NCI-H2171 treated with DMSO at 0.1 percent for 48 hours (cell line): ENCODE measurements around the gene EFNA4.

Experiments used
- DNase-seq: peaks from one replicate; lab custom pipeline; 2025; lab: John Stamatoyannopoulos, UW

The EFNA4 gene

DNA sequence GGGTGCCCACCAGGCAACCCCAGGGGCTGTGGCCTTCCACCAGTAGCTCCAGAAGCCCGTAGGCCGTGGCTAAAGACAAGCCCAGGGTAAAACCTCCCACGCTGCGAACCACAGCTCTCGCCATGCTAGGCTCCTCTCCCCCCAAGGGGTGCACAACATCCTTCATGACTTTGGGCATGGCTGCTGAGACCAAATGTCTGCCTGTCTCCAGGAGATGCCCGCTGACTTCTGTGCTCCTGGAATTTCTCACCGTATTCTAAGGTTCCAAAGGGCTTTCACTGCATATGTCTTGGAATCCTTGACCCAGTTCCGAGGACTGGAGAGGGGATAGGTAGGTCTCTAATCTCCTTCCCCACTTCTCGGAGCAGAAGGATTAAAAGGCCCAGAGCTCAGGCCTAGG is 30.0 kb upstream of the EFNA4 start, which contains the start of the genes DCST1 and DCST2:
Gene DCST1, plus strand, starts transcription at position 301 of the 400 bp plus-strand sequence. CDS start 213 bp downstream, outside the sequence.
Gene DCST2, minus strand, starts transcription at position 258 of the 400 bp plus-strand sequence. Its CDS starts 80 bp downstream, at position 178.
- DNase-seq: no peak

DNA sequence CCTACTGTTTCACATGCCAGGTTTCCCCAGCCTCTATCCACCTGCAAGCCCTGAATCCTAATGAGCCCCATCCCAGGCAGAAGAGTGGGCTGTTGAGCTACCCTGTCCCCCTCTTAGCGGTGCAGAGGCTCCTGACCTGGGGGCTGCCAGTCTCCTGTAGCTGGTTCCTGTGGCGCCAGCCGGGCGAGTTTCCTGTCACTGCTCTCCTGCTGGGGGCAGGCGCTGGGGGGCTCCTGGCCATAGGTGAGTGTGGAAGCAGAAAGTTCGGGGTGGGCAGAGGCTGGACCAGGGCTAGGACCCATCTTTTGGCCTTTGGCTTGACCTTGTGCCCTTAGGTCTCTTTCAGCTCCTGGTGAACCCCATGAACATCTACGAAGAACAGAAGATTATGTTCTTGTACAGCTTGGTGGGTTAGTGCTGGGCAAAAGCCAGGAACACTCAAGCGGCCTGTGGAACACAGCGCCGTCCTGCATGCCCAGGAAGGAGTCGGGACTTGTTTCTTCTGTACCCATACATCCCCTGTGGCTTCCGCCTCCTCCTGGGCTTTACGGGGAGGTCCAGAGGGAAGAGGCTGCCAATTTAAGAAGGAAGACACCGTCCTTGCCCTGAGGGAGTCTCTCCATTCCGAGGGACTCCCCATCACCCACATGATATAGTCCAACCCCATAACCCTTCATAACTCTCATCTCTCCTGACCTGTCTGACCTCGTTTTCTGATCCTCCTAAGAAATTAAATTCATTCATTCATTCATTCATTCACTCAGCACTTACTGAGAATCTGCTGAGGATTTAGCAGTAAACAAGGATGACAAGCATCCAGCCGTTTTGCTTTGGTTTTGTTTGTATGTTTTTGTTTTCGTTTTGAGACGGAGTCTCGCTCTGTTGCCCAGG is 29.0 kb upstream of the EFNA4 start:
- DNase-seq: no peak

DNA sequence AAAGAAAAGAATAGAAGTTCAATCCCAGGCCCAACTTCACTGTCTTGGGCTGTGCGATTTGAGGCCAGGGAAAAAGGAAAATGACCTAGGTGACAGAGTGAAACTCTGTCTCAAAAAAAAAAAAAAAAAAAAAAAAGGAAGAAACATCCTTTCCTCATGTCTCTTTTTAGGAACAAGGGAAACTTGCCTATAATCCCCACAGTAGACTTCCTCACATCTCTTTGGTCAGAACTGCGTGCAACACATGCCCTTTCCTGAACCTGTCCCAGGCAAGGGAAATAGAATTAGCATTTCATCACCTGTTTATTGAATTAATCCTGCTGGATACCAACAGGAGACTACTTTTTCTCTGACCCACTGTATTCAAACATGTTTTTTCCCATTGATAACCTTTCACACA is 27.6 kb upstream of the EFNA4 start:
- no peak for DNase-seq

DNA sequence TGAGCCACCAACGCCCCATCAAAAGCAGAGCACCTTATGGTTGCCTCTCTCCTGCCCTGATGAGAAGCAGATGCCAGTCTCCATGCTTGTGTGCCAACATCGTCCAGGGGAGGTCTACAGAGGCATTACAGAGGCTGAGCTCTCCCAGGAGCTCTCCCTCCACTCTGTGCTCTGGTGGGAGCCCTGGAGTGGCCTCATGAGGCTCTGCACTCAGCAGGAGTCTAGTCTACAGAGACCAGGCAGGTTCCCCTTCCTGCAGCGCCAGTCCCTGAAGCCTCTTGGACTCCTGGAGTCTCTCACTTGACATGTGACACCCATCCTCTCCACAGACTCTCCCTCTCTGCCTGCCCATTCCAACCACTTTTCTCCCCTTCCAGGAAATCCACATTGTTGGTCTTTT is 26.5 kb upstream of the EFNA4 start:
- no peak for DNase-seq

DNA sequence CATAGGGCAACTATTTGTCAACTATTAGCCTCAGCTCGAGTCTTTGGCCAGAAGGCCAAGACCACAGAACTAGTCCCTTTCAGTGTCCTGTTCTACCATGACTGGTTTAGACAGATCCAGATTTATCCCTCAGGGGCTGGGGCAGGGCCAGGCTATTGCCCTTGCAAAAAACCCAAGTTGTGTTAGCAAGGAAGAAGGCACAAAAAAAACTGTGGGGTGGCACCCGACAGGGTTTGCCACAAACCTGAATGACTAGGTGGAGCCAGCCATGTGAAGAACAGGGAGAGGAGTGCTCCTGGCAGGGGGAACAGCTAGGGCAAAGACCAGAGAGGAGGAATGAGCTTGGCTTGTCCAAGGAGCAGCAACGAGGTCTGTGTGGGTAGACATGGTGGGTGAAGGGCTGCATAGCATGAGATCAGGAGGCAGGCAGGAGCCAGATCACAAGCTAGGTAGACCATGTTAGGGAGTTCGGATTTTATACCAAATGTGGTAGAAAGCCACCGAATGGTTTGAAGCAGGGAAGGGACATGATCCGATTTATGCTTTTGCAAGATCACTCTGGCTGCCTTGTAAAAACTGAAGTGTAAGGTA is 25.6 kb upstream of the EFNA4 start:
- no peak for DNase-seq

DNA sequence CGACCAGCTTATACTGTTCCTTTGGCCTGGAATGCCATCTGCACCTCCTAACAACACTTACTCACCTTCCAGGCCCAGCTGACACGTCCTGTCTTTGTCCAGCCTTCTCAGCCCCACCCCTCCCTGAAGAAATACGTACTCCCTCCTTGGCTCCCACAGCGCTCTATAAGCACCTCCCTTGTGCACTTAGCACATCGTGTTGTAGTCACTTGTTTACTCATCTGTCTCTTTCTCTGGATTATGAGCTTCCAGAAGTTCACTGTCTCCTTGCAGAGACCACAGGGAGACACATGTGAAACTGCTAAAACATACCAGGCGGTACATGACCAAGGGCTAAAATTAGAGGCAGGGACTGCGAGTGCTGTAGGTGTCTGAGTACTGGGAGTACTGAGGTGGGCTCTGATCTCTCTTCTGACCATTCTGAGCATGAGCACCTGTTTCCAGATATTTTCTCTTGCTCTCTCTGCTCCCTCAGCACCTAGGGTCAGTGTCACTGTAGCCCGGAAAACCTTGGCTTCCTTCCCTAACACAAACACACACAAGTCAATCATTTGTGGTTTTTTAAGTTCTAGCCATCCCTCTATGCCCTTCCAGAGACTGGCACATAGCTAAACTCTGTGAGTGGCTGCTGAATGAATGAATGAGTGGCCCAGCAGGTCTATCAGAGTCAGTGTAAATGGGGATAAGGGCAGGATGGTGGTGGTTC is 24.8 kb upstream of the EFNA4 start:
- no peak for DNase-seq

DNA sequence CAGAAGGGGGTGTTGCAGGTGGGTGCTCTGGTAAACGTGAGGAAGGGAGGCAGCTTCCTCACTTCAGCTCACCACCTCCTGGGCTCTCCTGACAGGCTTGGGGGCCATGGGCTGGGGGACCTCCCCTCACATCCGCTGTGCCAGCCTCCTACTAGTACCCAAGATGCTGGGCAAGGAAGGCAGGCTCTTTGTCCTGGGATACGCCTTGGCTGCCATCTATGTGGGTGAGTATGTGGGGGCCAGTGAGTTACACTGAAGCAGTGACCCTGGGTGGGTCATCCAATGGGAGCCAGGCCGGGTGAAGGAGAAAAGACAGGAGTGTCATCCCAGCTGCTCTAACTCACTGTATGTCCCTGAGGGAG is 24.3 kb upstream of the EFNA4 start:
- DNase-seq: no peak

DNA sequence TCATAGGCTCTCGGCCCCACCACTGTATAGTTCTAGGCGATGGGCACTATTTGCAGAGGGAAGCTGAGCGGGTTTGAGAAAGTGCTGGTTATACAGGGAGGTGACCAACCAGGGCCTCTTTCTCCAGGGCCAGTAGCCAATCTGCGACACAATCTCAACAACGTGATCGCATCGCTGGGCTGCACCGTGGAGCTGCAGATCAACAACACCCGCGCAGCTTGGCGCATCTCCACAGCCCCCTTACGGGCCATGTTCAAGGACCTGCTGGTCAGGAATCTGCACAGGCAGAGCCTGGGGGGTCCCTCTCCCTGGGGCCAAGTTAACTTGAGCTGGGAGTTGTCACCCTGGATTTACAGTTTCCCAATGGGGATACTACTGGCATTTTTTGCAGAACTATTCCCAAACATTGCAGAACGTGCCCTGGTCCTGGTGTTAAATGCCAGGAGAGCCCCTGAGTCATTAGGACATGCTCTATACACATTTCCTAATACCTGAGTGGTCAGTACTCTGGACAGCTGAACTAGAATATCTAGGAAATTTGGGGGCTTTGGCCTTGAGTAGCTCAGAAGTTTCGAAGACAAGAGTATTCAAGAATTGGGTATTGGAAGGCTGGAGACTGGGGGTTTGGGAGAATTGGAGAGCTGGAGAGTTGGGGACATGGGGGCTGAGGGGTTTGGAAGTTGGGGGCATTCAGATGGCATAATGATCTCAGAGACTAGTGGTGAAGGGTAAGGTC is 23.0 kb upstream of the EFNA4 start:
- DNase-seq: no peak

DNA sequence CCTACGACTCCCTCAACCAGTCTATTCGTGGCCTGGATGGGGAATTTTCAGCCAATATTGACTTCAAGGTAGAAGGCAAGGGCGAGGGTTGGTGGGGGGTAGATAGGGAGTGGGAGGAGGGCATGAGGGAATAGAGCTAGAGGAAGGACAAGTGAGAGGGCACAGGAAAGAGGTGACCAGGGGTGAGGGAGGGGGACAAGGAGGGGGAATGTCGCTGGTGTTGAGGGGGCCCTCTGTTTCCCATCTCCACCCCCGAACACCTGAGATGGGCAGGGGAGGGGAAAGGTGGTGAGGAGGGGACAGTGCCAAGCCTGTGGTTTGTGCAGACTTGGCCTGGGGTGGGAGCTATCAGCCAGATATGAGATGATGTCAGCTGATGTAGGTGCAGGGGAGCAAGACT is 20.8 kb upstream of the EFNA4 start:
- no peak for DNase-seq

DNA sequence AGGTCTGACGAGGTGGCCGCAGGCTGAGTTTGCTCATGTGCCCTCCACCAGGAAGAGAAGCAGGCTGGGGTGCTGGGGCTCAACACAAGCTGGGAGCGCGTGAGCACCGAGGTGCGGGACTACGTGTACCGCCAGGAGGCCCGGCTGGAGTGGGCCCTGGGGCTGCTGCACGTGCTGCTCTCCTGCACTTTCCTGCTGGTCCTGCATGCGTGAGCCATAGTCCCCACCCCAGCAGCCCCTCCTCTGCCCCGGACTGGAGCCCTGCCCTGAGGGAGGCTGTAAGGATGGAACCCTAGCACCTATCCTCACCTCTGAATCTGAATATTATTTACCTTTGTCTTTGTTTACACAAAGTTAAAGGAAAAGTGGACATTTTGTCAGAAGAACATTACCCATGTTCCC is 20.2 kb upstream of the EFNA4 start:
- no peak for DNase-seq

DNA sequence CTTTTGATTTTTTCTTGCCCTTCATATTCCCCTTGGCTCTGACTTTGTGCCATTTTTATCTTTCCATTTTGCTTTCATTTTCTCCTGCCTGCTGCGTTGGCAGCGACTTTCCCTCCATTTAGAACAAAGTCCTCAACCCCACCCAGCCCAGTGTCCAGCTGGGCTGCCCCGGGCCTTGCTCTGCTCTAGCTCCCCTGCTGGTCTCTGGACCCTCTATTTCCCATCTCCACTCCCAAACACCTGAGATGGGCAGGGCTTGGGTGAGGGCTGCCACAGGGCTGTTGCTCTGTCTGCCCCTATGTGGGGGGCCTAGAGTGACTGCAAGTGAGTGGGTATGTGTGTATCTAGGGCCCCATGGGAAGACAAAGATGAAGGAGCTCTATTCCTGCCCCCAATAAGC is 19.7 kb upstream of the EFNA4 start:
- no peak for DNase-seq

DNA sequence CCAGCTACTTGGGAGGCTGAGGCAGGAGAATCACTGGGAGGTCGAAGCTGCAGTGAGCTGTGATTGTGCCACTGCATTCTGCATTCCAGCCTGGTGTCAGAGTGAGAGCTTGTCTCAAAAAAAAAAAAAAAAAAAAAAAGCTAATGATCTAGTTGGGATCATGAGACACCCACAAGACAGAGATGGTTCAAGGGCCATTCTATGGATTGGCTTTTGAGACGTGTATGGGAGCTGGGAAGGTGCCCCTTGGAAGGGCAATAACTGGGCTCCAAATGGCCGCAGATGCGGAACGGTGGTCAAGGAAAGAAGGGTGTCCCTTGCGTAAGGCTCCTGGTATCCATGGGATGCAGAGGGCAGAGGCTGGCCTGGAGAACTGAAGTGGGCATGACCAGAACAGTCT is 19.2 kb upstream of the EFNA4 start:
- DNase-seq: no peak

DNA sequence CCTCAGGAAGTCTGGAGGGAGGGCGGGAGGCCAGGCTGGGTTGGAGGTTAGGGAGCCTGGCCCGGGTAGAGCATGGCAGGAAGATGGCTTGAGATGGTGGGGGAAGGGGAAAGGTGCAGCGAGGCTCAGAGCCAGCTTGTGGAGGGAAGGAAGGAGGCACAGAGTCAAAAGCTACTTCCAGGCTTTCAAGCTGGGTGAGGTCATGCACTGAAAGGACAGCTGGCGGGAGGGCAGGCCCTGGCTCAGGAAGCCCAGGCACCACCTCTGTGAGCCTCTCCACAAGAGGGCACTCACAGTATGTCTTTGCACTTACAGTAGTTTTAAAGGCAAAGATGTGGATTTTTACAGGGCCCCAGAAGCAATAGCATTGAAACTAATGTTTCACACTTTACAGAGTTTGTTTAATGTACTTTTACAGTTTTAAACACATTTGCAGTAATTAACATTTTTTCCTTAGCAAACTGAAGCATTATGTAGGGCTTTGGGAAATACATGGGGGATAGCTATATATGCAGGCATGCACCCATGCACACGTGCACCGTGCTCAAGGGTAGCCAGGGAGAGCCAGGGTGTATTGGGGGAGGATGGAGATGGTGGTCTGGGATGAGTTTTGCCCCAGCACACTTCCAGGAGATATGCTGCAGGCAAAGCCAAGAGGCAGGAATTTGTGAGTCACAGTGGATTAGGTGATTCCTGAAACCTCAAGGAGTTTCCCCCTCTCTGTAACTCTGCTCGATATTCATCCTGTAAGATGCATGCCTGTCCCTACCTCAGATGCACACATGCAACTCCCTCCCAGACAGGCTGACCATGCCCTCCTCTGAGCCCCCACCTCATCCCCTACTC is 18.5 kb upstream of the EFNA4 start:
- peak; percentile 56 for DNase-seq

DNA sequence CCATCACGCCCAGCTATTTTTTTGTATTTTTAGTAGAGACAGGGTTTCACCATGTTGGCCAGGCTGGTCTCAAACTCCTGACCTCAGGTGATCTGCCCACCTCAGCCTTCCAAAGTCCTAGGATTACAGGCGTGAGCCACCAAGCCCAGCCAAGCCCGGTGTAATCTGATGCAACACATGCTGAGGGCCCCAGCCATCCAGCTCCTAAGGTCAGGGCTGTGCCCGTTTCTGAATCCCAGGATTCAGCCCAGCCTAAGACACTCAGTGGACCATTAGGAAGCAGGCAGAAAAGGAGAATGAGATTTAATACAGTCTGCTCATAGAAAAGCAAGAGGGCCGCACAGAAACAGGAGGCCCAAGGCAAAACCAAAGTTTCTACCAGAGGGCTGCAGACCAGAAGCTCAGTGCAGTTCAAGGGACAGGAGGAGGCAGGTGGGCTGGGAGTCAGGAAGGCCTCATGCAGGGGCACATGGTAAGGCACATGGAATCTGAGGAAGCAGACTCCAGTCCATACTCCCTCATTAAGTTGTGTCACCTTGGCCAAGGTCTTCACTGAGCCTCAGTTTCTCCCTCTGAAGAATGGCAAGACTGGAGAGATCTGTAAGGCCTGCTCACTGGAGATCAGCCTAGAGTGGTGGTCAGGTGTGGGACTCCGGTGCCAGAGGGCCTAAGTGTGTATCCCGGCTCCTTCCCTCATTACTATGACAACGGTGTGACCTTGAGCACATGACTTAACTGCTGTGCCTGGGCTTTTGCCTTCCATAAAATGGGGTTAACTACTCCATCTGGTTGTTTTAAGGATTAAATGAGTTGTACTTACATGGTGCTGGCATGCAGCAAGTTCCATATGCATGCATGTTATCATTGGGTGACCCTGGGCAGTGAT is 14.8 kb upstream of the EFNA4 start:
- no peak for DNase-seq

DNA sequence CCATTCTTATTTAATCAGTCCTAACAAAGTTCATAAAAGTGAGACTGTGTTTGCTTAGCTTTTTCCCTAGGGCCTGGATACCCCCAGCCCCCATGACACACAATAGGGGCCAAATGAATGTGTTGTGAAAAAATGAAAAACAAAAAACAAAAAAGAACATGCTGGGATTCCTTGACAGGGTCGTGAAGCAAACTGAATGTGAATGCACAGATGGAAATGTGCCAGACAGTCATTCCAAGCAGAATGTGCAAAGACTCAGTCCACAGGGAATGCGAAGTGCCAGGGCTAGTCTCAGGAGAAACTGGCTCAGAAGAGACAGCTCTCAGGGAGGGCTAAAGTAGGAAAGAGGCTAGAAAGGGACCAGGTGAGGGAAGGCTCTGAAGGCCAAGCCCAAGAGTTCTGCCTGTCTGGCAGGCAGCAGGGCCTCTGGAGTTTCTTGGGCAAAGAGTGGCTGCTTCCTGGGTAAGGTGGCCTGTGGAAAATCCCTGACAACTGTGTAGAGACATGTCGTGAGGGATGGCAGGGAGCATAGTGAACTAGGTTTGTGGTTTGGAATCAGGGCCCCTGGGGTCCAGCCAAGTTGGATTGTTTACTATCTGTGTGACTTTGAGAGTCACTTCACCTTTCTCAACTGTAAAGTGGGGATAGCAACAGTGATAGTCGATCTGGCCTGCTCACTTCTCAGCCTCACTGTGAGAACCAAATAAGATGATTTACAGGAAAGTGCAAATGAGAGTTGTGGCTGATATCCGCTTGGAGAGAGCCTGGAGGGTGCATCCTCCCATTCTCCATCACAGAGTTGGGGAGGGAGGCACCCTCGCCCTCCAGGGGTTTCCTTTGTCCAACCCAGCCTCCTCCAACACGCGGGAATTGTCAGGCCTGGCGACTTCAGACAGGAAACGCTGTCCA is 13.6 kb upstream of the EFNA4 start:
- DNase-seq: peak; percentile 18

DNA sequence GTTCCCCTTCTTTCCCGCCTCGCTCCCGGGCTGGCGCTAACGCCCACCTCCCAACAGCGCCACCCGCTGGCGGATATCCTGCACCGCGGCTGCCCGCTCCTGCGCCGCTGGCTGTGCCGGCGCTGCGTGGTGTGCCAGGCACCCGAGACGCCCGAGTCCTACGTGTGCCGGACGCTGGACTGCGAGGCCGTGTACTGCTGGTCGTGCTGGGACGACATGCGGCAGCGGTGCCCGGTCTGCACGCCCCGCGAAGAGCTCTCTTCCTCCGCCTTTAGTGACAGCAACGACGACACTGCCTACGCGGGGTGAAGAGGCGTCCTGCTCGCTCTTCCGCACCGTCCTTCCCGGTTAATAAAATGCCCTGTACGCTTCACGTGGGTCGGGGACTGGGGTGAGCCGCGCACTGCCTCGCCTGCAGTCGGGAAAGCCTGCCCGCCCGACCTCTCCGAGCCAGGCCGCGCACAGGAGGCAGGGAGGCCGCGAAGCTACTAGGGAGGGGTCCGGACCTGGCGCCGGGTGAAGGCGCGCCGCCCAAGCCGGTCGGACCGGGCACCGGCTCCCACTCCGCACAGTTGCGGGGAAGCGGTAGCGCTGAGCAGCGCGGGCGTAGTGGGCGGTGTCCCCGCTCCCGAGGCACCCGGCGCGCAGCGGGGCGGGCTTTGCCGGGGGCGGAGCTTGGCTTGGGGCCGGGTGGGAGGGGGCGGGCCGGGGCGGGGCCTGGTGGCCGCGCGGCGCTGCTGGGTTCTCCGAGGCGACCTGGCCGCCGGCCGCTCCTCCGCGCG is 12.8 kb upstream of the EFNA4 start, which contains the start of gene ADAM15:
Gene ADAM15, plus strand, starts transcription at position 757 of the 782 bp plus-strand sequence. CDS start 71 bp downstream, outside the sequence.
- DNase-seq: peak; percentile 53

DNA sequence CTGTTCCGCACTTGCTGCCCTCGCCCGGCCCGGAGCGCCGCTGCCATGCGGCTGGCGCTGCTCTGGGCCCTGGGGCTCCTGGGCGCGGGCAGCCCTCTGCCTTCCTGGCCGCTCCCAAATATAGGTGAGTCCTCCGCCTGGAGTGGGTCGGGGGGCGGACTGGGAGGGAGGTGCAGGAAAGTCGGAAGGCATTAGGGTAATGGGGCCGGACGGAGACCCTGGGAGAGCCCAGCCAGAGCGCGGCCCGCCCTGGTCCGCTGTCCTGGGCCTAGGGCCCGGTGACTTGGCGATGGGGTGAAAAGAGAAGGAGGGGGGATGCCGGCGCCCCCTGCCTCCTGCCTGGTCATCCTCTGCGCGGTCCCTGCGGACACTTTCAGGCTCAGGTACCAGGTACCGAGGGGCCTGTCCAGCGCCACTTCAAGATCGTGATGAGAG is 12.2 kb upstream of the EFNA4 start:
- no peak for DNase-seq

DNA sequence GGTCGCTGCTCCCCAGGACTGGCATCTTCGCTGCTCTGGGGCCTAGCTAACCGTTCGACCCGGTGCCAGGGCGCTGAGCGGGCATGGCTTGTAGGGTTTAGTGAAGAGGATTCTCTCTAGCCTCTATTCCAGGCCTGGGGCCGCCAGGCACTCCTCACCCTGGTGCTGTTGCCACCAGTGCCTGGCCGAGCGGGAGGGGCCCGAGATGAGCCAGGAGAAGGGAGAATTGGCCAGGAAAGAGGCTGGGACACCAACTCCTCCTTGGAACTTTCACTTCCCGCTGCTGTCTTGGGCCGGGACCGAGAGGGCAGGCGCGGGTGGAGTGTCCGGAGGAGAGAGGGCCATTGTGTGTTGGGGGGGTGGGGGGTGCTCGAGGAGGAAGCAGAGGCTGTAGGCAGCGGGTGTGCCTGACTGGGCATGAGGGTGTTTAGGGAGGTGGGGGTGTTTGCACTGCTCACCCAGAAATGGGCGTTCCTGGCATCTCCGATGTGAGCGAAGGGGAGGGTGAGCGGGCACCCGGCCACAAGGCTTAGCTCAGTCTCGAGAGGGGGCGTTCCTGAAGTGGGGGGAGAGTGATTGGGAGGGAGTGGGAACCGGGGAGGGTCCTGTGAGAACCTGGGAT is 11.7 kb upstream of the EFNA4 start:
- peak; percentile 21 for DNase-seq
